Stimulated activated naive CD8-positive, alpha-beta T cell treated with anti-CD3 and anti-CD28 coated beads, Interleukin-15, amount 100 ng/mL, for 72 hours (primary cell): ENCODE measurements around the gene MAPKAPK2.

Source experiments
- ATAC-seq: fragments of 150-1000 bp; cut with Tn5 transposase; 2 replicates; pipeline ENCODE4 v1.10.0; 2021; ENCODE audit warnings: mild to moderate bottlenecking, moderate library complexity
- DNase-seq, 2 donors: peaks; one replicate each; pipeline ENCODE4 v3.0.0; 2021 to 2022
- H3K27ac Mint-ChIP-seq, 2 donors: one replicate each; pipeline ENCODE4 v1.8.0; 2022; ENCODE audit warnings: mild to moderate bottlenecking in 2 of 2, mixed read lengths in 2 of 2, moderate library complexity in 2 of 2
- H3K27me3 Mint-ChIP-seq: one replicate; pipeline ENCODE4 v1.8.0; 2022; ENCODE audit warnings: mixed read lengths
- H3K4me1 Mint-ChIP-seq: one replicate; pipeline ENCODE4 v1.8.0; 2022; ENCODE audit warnings: mild to moderate bottlenecking, mixed read lengths
- H3K4me3 Mint-ChIP-seq, 2 donors: one replicate each; pipeline ENCODE4 v1.8.0; 2022; ENCODE audit warnings: mild to moderate bottlenecking in 2 of 2, mixed read lengths in 2 of 2, moderate library complexity in 1 of 2
- H3K9me3 Mint-ChIP-seq, 2 donors: one replicate each; pipeline ENCODE4 v1.8.0; 2022; ENCODE audit warnings: mixed read lengths in 2 of 2

MAPKAPK2 gene

DNA sequence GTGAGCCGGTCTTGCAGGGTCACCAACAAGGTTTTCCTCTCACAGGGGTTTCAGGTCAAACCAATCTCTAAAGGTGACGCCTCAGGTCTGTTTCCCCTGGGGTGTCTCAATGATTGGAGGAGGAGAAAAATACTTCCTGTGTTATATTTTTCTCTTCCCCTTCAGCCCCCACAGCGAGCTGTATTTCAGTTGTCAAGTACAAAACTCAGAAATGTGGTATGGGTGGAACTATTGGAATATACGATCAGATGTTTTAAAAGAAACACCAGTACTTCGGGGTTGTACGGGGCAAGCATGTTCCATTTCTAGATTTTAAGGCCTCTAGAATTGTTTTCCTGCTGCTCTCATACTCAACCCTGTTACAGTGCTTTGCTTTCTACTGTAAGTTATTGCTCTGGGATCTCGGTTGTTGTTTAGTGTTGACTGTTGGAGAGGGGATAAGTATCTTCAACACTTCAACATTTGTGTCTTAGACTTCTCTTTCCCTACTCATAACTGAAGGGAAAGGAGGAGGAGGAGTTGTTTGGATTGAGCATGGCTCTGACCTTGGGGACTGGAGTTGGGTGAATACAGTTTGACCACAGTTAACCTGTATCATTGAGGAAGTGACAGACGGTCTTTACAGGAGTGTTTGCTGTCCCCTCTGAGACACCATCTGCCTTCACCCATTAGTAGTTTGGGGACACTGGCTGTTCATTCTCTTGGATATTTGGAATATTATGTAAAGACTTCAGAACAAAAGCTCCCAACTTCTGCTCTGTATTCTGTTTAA is 2.0 kb downstream of the MAPKAPK2 start:
- Mint-ChIP-seq H3K4me1 (peaks cover 62% of the 10 kb centered on the region), H3K27me3 (peaks cover 24% of the 10 kb centered on the region), H3K4me3 (peak overlapping the region; percentile 88 to 95), H3K27ac (peak overlapping the region; percentile 93 to 98), H3K9me3 (no peaks in the 10 kb centered on the region)
- ATAC-seq = peak; percentile 34
- DNase-seq = peak in 1 of 2 donors; percentile 37

DNA sequence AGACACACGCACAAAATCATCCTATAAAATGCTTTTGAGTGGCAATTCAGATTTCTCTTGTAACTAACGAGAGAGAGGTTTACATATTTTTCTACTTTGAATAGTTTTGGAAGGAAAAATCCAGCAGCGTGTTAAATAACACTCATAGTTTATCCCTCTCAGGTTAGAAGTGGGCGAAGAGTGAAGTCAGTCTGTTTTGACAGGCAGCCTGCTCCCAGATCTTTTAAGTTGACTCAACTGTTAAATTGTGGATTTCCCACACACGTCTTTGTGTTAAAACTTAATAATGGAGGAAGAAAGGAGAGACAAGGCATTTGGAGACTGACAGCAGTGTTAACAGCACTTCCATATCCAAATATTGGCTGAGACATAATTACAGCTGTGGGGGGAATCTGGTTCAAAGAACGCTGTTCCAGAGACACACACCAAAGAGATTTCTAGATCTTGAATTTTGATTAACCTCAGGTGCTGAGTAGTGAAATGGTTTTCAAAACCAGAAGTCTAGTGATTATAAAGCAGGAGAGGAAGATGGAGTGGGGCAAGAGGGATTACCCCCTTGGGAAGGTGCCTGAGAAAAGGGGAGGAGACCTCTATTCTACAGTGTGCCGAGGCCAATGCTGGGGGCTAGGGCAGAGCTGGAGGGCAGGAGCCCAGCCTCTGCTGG is 2.7 kb downstream of the MAPKAPK2 start:
- Mint-ChIP-seq H3K4me3 (peak overlapping the region; percentile 88 to 95), H3K27me3 (peaks cover 24% of the 10 kb centered on the region), H3K4me1 (peaks cover 69% of the 10 kb centered on the region), H3K27ac (peak overlapping the region in 1 of 2 donors; percentile 81), H3K9me3 (no peaks in the 10 kb centered on the region)
- ATAC-seq = no peak
- no peak for DNase-seq

DNA sequence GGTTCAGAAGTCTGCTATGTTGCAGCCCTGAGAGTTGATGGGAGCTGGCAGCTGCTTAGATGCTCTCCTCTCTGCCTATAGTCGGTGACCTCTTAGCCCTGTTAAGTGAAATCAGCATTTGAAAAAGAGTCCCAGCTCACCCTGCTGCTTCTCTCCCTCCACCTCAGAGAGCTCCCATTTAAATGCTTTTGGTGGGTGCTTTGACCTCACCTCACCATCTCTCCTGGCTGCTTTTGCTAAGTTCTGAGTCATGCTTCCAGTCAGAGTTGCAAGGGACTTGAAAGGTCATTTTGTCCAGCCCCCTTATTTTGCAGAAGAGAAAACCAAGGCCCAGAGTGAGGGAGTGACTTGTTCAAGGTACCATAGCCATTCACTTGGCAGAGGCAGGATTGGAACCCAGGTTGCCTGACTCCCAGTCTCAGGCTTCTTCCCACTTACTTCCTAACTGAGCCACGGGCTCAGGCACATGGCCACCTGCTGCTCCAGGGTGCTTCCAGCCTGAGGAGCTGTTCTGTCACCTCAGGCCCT is 3.3 kb downstream of the MAPKAPK2 start:
- Mint-ChIP-seq H3K27ac (no peak overlapping the region), H3K9me3 (no peaks in the 10 kb centered on the region), H3K27me3 (peaks cover 18% of the 10 kb centered on the region), H3K4me1 (peaks cover 75% of the 10 kb centered on the region), H3K4me3 (peak overlapping the region in 1 of 2 donors; percentile 38)
- ATAC-seq (no peak), DNase-seq (no peak)

DNA sequence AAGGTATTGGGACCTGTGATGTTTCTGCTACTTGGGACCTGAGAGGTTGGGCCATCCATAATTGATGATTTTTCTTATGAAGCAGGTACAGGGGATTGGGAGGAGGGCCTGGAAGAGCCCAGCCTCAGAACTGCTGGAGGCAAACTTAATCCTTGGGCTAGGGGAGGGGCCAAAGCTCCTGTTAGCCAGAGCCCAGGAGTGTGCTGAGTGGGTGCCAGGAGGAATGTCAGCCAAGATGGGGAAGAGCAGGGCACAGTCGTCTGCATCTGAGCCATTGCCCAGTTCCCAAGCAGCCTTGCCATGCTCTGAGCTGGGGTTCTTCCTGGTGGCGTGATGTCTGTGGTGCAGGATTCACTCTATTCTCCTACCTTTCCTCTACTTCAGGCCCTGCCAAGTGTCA is 5.8 kb downstream of the MAPKAPK2 start:
- DNase-seq (no peak), ATAC-seq (no peak)
- H3K27me3 Mint-ChIP-seq = no peaks in the 10 kb centered on the region
- no peaks in the 10 kb centered on the region for H3K9me3 Mint-ChIP-seq
- no peak overlapping the region for H3K27ac Mint-ChIP-seq
- H3K4me3 Mint-ChIP-seq = no peak overlapping the region
- peaks cover 88% of the 10 kb centered on the region for H3K4me1 Mint-ChIP-seq

DNA sequence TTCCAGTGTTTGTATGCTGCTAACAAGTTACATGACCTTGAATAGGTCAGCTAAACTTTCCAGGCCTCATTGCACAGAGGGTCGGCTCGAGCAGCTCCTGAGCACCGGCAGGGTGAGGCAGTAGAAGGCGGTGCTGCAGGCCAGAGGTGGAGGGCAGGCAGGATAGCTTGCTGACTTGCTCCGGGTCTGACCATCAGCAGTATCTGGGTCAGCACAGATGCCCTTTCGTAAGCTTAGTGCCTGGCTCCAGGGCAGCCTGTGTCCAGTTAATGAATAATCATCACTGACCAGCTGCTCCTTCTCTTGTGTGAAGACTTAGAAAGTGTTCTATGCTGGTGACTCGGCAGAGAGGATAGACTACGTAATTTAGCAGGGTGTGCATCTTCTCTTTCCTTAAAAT is 6.9 kb downstream of the MAPKAPK2 start:
- Mint-ChIP-seq H3K9me3 (no peaks in the 10 kb centered on the region), H3K4me3 (no peak overlapping the region), H3K27ac (no peak overlapping the region), H3K4me1 (peaks cover 97% of the 10 kb centered on the region), H3K27me3 (no peaks in the 10 kb centered on the region)
- ATAC-seq (no peak), DNase-seq (no peak)

DNA sequence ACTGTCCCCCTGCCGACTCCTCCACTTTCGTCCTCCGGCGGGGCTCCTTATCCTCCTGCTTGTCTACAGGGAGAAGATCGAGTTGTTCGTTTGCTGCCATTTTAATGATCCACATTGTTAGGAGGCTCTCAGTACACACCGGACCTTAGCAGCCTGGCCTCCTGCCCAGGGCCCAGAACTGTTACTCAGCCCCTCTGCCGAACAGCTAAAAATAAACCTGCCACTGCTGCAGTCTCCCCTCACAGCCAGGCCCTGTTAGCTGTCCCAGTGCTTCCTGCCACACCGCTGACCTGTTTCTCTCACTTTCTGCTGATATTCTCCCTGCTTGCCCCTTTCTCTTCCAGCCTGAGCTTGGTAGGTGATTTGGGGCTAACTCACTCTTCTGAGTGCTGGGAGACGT is 8.3 kb downstream of the MAPKAPK2 start:
- Mint-ChIP-seq H3K27ac (no peak overlapping the region), H3K4me1 (peaks cover 93% of the 10 kb centered on the region), H3K27me3 (no peaks in the 10 kb centered on the region), H3K9me3 (no peaks in the 10 kb centered on the region), H3K4me3 (no peak overlapping the region)
- DNase-seq = no peak
- no peak for ATAC-seq

DNA sequence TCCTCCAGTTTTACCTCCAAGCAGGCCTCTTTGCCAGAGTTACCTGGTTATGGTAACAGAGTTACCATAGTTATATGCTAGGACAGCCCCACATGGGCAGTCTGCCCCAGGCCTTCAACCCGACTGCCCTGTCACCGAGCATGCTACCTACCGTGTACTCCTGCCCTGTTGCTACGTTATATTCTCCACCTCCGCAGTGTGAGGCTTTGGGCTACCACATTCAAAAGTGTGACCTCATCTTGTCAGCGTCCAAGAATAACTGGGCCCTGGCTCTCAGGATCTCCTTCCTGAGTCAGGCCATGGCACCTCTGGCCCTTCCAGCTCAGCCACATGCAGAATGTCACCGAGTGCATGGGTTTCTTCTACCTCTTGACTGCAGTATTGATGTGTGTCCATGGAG is 8.9 kb downstream of the MAPKAPK2 start:
- Mint-ChIP-seq H3K4me3 (no peak overlapping the region), H3K27me3 (no peaks in the 10 kb centered on the region), H3K9me3 (no peaks in the 10 kb centered on the region), H3K27ac (peak overlapping the region in 1 of 2 donors; percentile 20), H3K4me1 (peaks cover 88% of the 10 kb centered on the region)
- ATAC-seq (no peak), DNase-seq (no peak)

DNA sequence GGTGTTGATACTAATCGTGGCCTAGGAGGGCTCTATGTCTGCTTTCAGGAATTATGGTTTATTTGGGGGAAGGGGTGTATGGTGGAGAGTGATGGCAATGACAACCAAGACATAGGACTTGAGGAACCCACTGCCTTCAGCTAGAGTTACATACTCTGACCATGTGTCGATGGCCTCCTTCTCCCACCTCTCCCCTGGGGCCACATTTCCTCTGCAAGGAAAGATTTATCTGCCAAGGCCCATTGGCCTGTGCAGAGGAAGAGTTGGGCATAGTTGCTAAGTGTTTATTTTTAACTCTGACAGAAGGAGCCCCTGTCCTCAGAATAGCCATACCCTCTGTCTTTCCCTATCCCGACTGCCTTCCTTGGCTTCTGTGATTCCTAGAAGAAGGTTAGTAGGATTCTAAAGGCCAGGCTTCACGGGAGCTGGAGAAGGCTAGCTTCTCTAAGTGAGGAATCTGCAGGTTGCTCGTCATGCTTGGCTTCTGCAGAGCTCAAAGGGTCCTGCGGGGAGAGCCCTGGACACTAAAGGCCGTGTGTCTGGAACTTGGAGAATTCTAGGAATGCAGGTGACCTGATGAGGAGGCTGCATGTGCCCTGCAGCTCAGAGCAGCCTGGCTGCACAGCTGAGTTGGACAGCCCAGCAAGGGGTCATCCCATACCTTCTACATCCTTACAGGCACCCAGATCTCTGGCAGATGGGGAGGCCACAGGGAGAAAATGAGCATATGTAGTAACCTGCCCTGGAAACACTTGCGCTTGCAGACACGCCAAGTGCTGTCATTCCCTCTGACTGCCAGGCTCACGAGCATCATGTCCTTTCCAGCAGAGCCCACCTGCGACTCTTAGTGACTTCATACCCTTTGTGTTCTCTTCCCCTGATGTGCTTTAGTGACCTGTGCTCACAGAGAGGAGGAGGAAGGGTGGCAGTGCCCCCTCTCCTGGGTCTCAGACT is 9.7 kb downstream of the MAPKAPK2 start:
- Mint-ChIP-seq H3K27me3 (no peaks in the 10 kb centered on the region), H3K27ac (no peak overlapping the region), H3K4me1 (peaks cover 88% of the 10 kb centered on the region), H3K4me3 (no peak overlapping the region), H3K9me3 (no peaks in the 10 kb centered on the region)
- no peak for DNase-seq
- no peak for ATAC-seq

DNA sequence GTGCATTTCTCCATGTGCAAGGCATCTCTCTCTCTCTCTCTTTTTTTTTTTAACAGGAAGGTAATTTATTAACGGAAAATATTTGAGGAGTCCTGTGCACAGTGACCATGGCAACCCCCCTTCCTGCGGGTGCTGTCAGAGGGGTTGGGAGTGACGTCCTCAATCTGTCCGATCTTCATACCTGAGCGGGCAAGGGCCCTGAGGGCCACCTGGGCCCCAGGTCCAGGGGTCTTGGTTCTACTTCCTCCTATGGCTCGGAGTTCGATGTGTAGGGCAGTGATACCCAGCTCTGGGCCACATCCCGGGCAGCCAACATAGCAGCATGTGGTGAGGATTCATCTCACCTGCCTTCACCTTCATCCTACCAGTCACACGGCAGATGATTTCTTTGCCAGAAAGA is 11.0 kb downstream of the MAPKAPK2 start:
- H3K27me3 Mint-ChIP-seq = no peaks in the 10 kb centered on the region
- ATAC-seq (no peak), DNase-seq (no peak)
- H3K27ac Mint-ChIP-seq = peak overlapping the region in 1 of 2 donors; percentile 50
- no peaks in the 10 kb centered on the region for H3K9me3 Mint-ChIP-seq
- H3K4me3 Mint-ChIP-seq = no peak overlapping the region
- H3K4me1 Mint-ChIP-seq = peaks cover 88% of the 10 kb centered on the region

DNA sequence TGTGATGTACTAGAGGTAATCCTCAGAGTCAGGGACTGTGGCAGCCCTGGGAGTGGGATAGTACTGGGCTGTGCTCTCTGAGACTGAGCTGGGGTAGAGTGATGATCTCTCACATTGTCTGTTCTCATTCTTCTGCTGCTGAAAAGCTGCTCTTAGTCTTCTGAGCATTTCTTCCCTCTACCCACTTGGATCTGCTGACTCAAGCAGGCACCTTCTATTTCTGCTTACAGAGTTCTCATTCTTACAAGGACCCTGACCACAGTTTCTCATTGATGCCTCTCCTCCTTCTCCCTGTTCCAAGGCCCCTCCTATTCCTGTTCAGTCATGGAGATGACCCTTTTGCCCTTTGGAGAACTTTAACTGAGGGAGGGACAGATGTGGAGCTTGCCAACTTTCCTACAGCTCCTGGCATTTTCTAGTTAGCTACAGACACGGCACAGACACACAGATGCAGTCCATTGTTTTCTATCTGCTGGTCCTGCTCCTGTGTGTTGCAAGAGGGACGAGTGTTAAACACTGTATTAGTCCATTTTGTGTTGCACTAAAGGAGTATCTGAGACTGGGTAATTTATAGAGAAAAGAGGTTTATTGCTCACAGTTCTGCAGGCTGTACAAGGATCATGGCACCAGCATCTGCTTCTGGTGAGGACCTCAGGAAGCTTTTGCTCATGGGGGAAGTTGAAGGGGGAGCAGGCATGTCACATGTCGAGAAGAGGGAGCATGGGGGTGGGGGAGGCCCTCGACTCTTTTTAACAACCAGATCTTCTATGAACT is 12.3 kb downstream of the MAPKAPK2 start:
- Mint-ChIP-seq H3K4me3 (no peak overlapping the region), H3K27me3 (no peaks in the 10 kb centered on the region), H3K4me1 (peaks cover 81% of the 10 kb centered on the region), H3K27ac (no peak overlapping the region), H3K9me3 (no peaks in the 10 kb centered on the region)
- DNase-seq = no peak
- no peak for ATAC-seq

DNA sequence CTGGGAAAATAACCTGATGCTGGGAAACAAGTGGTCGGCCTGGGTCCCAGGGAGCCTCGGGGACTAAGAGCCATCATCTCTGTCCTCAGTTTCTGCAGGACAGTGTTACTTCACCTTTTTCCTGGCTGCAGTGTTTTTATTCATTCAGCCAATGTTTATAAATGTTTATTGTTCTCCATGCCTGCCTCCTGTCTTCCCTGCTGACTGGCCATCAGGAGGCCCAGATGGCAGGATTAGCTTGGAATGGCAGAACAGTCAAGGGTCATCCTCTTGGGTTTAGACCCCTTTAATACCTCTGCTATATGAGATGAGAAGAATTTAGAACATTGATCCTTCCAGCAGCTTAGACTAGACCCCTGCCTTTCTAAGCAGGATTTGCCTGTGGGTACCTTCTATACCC is 13.3 kb downstream of the MAPKAPK2 start:
- Mint-ChIP-seq H3K27me3 (no peaks in the 10 kb centered on the region), H3K4me3 (no peak overlapping the region), H3K4me1 (peaks cover 81% of the 10 kb centered on the region), H3K27ac (no peak overlapping the region), H3K9me3 (no peaks in the 10 kb centered on the region)
- no peak for ATAC-seq
- no peak for DNase-seq

DNA sequence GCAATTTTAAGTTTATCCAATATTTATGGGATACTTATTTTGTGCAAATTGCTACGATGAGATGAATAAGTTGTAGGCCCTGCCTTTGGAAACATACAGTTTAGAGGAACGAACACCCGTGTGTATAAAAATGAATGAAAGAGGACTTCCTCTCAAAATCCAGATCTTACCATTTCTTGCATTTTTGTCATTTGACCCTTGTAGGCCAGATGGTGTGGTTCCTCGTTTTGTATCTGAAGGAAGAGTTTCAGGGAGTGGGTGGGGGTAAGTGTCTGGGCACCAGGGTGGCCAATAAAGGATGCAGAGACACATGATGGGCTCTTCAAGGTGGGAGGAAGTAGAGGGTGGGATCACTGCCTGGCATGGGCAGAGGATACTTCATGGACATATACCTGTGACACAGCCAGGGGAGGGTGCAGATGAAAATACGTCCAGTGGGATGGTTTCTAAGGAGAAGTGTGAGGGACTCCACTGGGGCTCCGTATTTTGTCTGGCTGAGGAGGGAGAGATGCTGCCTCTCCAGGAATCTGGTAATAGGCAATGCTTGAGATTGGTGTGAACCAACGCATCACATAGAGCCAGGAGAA is 14.4 kb downstream of the MAPKAPK2 start:
- no peak overlapping the region for H3K4me3 Mint-ChIP-seq
- no peaks in the 10 kb centered on the region for H3K9me3 Mint-ChIP-seq
- peaks cover 81% of the 10 kb centered on the region for H3K4me1 Mint-ChIP-seq
- H3K27ac Mint-ChIP-seq = no peak overlapping the region
- no peak for DNase-seq
- ATAC-seq = no peak
- no peaks in the 10 kb centered on the region for H3K27me3 Mint-ChIP-seq

DNA sequence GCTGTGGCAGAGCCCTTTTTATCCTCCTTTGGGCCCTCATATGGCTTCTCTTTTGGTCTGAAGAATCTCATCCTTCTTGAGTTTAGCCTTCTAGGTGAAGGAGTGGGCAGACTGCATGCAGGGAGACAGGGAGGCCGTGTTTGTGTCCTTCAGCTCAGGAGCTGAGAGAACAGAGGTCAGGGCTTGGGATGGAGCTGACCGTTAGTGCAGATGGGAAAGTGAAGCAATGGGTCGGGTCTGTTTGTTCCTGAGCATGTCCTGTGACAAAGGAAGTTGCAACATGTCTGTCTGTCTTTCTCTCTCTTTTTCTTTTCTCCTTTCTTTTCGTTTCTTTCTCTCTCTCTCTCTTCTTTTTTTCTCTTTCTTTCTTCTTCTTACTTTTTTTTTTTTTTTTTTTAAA is 14.9 kb downstream of the MAPKAPK2 start:
- no peak overlapping the region for H3K4me3 Mint-ChIP-seq
- no peak for ATAC-seq
- DNase-seq = no peak
- H3K4me1 Mint-ChIP-seq = peaks cover 81% of the 10 kb centered on the region
- H3K27me3 Mint-ChIP-seq = no peaks in the 10 kb centered on the region
- peak overlapping the region in 1 of 2 donors; percentile 54 for H3K27ac Mint-ChIP-seq
- H3K9me3 Mint-ChIP-seq = no peaks in the 10 kb centered on the region

DNA sequence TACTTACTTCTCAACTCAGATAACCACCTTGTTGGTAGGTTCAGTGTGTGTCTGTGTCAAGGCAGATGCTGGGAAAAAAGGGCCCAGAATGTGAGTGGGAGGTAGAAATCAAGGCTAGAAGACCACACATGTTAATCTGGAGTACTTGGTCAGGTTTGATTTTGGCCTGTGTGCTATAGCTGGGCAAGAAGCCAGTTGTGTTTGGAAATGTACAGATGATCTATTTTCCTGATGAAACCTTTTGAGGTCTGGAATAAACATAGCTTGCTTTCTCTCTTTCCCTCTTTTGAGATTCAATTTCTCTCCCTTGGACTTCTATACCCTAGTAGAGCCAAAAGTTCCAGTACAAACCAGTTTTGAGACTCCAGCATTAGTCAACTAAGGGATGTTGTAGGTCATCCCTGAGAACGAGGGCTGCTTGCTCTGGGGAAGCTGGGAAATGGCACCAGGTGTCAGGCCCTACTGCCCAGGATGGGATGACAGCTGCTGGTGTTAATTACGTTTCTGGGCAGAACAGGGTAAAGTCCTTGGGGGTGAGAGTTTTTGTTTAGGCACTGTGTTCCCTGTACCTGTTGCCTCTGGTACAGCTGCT is 15.8 kb downstream of the MAPKAPK2 start:
- DNase-seq (no peak), ATAC-seq (no peak)
- Mint-ChIP-seq H3K4me3 (no peak overlapping the region), H3K27ac (no peak overlapping the region), H3K4me1 (peaks cover 82% of the 10 kb centered on the region), H3K27me3 (no peaks in the 10 kb centered on the region), H3K9me3 (no peaks in the 10 kb centered on the region)
